Lung (tissue), 12 donors: ENCODE results near the gene SLC4A1. TPM values are rescaled to one million over a fixed set of nuclear protein-coding genes. Genes with fewer than 3 reads are reported as not detected.

Source experiments
- ATAC-seq: fragments of 200-7000 bp; cut with Tn5 transposase; one replicate; pipeline ENCODE4 v1.9.1; 2020; ENCODE audit warnings: moderate number of reproducible peaks; ENCODE audit not compliant: insufficient read depth, low FRiP score
- DNase-seq, 3 donors: peaks; one replicate each; pipeline ENCODE4 v3.0.0-alpha.2; 2013 to 2017
- H3K27ac ChIP-seq, 2 donors: one replicate each; pipeline ENCODE4 v1.5.1; 2013; ENCODE audit warnings: mild to moderate bottlenecking in 2 of 2, moderate library complexity in 2 of 2, control low read depth in 1 of 2, inconsistent platforms in 1 of 2, low read depth in 1 of 2, low read length in 1 of 2
- H3K27me3 ChIP-seq, 3 donors: one replicate each; pipeline ENCODE4 v1.5.1; 2013; ENCODE audit warnings: low read length in 2 of 3; ENCODE audit not compliant: control insufficient read depth in 3 of 3, insufficient read depth in 3 of 3
- H3K36me3 ChIP-seq, 4 donors: one replicate each; pipeline ENCODE4 v1.5.1; 2013; ENCODE audit warnings: low read length in 4 of 4, mild to moderate bottlenecking in 1 of 4, moderate library complexity in 1 of 4; ENCODE audit not compliant: control insufficient read depth in 4 of 4, insufficient read depth in 4 of 4
- H3K4me1 ChIP-seq, 5 donors: one replicate each; pipeline ENCODE4 v1.5.1; 2013; ENCODE audit warnings: low read length in 5 of 5, mild to moderate bottlenecking in 2 of 5, moderate library complexity in 1 of 5; ENCODE audit not compliant: control insufficient read depth in 5 of 5, insufficient read depth in 5 of 5
- H3K4me3 ChIP-seq: one replicate; pipeline ENCODE4 v1.5.1; 2013; ENCODE audit warnings: mild to moderate bottlenecking, control low read depth, moderate library complexity
- H3K9ac ChIP-seq, 2 donors: one replicate each; pipeline ENCODE4 v1.5.1; 2013; ENCODE audit warnings: low read length in 2 of 2, control low read depth in 1 of 2; ENCODE audit not compliant: insufficient read depth in 1 of 2
- H3K9me3 ChIP-seq, 4 donors: one replicate each; pipeline ENCODE4 v1.5.1; 2013; ENCODE audit warnings: low read length in 3 of 4, mild to moderate bottlenecking in 1 of 4, moderate library complexity in 1 of 4; ENCODE audit not compliant: control insufficient read depth in 4 of 4, insufficient read depth in 3 of 4
- CTCF ChIP-seq: IDR thresholded peaks from 2 replicates; pipeline ENCODE4 v1.5.1; 2012; ENCODE audit warnings: mild to moderate bottlenecking; ENCODE audit errors: control extremely low read depth, extremely low read depth
- WGBS, 2 donors: extraction: QIAGEN DNeasy Blood & Tissue Kit; methylation state at CpG; one replicate each; pipeline ENCODE4 v1.1.7; 2013; 5-methylcytosine and 5-hydroxymethylcytosine counted together
- polyA plus RNA-seq, 2 donors: library from polyadenylated mRNA; stranded (reverse); fragments of 200-250 nt; gene quantifications; one replicate each; pipeline ENCODE4 v1.2.1, GENCODE V29; 2013
- total RNA-seq, 2 donors: library from RNA; depleted of rRNA in 1 of 2; stranded (reverse); fragments of >200 nt in 1 of 2; gene quantifications; one replicate each; pipeline ENCODE4 v1.2.1, GENCODE V29; 2014 to 2021
- donor health status: control.
- donor health status: control.
- donor health status: Bipolar disorder and iron deficiency.
- donor health status: healthy.
- donor health status: DM: yes; HTN: yes; CAD: no.

SLC4A1 gene
- total and polyA plus RNA-seq, 4 donors: 0.10 to 40.9 (median 0.77) TPM

GRCh38 chr17:44310188-44310587 lies 42.3 kb upstream of the SLC4A1 start:
- no peak overlapping the region for H3K4me3 ChIP-seq

DNA sequence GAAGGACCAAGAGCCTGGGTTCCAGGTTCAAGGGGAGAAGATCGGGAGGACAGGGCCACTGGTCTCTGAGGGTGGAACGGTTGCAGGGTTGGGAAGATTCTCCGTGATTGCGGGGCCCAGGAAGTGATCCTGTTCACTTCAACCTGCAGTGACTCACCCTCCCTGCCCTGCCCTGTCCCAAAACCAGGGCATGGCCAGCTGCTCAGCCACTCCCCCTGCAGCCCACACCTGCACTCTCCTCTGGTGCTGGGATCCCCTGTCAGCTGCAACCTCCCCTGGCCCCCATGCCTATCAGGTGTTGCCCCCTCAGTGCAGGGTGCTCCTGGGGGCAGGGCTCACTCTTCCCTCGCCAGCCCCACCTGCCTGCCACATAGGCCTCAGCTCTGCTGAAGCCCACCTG lies 41.5 kb upstream of the SLC4A1 start:
- no peak for ATAC-seq

More at GRCh38 chr17:44310188-44310587, 42.3 kb upstream of the SLC4A1 start:
- DNase-seq: no peak
- H3K36me3 ChIP-seq: no peaks in the 10 kb centered on the region
- H3K27me3 ChIP-seq: peaks cover 6 to 24% (median 12%) of the 10 kb centered on the region in 3 donors
- no peak overlapping the region for H3K9ac ChIP-seq
- H3K4me1 ChIP-seq: peaks cover 2 to 17% (median 9%) of the 10 kb centered on the region in 5 donors
- ATAC-seq: no peak
- no peak for TF ChIP-seq CTCF
- H3K27ac ChIP-seq: no peak overlapping the region
- 83 to 85% methylated on average over 2 of the region's 2 CpGs for WGBS, 2 donors
- H3K9me3 ChIP-seq: no peaks in the 10 kb centered on the region

GRCh38 chr17:44308865-44309264 lies 40.9 kb upstream of the SLC4A1 start:
- Histone ChIP-seq H3K27me3 (peaks cover 6 to 15% (median 8%) of the 10 kb centered on the region in 3 donors), H3K9me3 (no peaks in the 10 kb centered on the region), H3K4me1 (peaks cover 2 to 13% (median 5%) of the 10 kb centered on the region in 5 donors), H3K4me3 (no peak overlapping the region), H3K9ac (no peak overlapping the region), H3K36me3 (no peaks in the 10 kb centered on the region), H3K27ac (no peak overlapping the region)
- DNase-seq (peak in 1 of 3 donors; percentile 26), ATAC-seq (no peak)
- WGBS, 2 donors: 2% methylated on average over 14 to 15 of the region's 15 CpGs
- TF ChIP-seq CTCF: no peak

More for the DNA sequence above, 41.5 kb upstream of the SLC4A1 start:
- H3K27ac ChIP-seq: no peak overlapping the region
- no peak for TF ChIP-seq CTCF
- 63 to 73% methylated on average over 5 of the region's 5 CpGs for WGBS, 2 donors
- H3K27me3 ChIP-seq: peaks cover 6 to 21% (median 11%) of the 10 kb centered on the region in 3 donors
- no peaks in the 10 kb centered on the region for H3K36me3 ChIP-seq
- H3K4me1 ChIP-seq: peaks cover 2 to 13% (median 5%) of the 10 kb centered on the region in 5 donors
- no peak overlapping the region for H3K9ac ChIP-seq
- no peak for DNase-seq
- no peaks in the 10 kb centered on the region for H3K9me3 ChIP-seq
- no peak overlapping the region for H3K4me3 ChIP-seq

- peak; percentile 93 to 95 (median 95) for DNase-seq
- Histone ChIP-seq H3K27ac (no peak within 1 kb of the TSS), H3K27me3 (peaks cover 6 to 14% (median 6%) of the 10 kb centered on the region in 3 donors), H3K36me3 (no peaks in the 10 kb centered on the region), H3K4me1 (peaks cover 2 to 13% (median 5%) of the 10 kb centered on the region in 5 donors), H3K9me3 (no peaks in the 10 kb centered on the region), H3K9ac (no peak within 1 kb of the TSS), H3K4me3 (peak within 1 kb of the TSS; percentile 16)
- peak; percentile 87 for ATAC-seq
- WGBS, 2 donors: 0 to 1% methylated on average over 12 to 38 of the region's 39 CpGs
- no peak for TF ChIP-seq CTCF
Observed at GRCh38 chr17:44308320-44308818, 40.4 kb upstream of the SLC4A1 start, which contains the start of gene RUNDC3A. Gene RUNDC3A (plus strand): TSS chr17:44308601. CDS start chr17:44308833, 232 bp downstream.
